Measurements from ENCODE around the gene KLF16.

Gene KLF16

GRCh38 chr19:1814391-1814790, 49.0 kb downstream of the KLF16 start:
- no peak overlapping the region for H3K4me3 ChIP-seq (ENCODE audit: low read depth, low read length)

GRCh38 chr19:1813192-1814182, 49.9 kb downstream of the KLF16 start:
- peak overlapping the region; percentile 65 for H3K4me3 ChIP-seq (ENCODE audit: low read depth, low read length)
- TF ChIP-seq CTCF (IDR thresholded peaks at IDR 0.05; ENCODE audit: low read depth, low read length): no peak

More at GRCh38 chr19:1814391-1814790, 49.0 kb downstream of the KLF16 start:
- TF ChIP-seq CTCF (IDR thresholded peaks at IDR 0.05; ENCODE audit: low read depth, low read length): no peak

GRCh38 chr19:1812426-1813191, 50.8 kb downstream of the KLF16 start:
- peak overlapping the region; percentile 65 for H3K4me3 ChIP-seq (ENCODE audit: low read depth, low read length)
- peak; percentile 37; the same call in 1 of the 2 replicates for TF ChIP-seq CTCF (IDR thresholded peaks at IDR 0.05; ENCODE audit: low read depth, low read length)

GRCh38 chr19:1811942-1812425, 51.4 kb downstream of the KLF16 start, which contains the start of gene ATP8B3:
TSS of gene ATP8B3 (minus strand) at chr19:1812276. CDS start at chr19:1811736, 540 bp downstream.
- no peak; the same call in 1 of the 2 replicates for TF ChIP-seq CTCF (IDR thresholded peaks at IDR 0.05; ENCODE audit: low read depth, low read length)
- H3K4me3 ChIP-seq (ENCODE audit: low read depth, low read length): peak within 1 kb of the TSS; percentile 65

GRCh38 chr19:1811472-1811894, 51.9 kb downstream of the KLF16 start:
- no peak for TF ChIP-seq CTCF (IDR thresholded peaks at IDR 0.05; ENCODE audit: low read depth, low read length)
- H3K4me3 ChIP-seq (ENCODE audit: low read depth, low read length): peak overlapping the region; percentile 64

GRCh38 chr19:1810439-1811160, 52.8 kb downstream of the KLF16 start:
- no peak for TF ChIP-seq CTCF (IDR thresholded peaks at IDR 0.05; ENCODE audit: low read depth, low read length)
- no peak overlapping the region for H3K4me3 ChIP-seq (ENCODE audit: low read depth, low read length)

Measured in WI38 (cell line).